ENCODE measurements around the gene MRPL21.

Gene MRPL21

DNA sequence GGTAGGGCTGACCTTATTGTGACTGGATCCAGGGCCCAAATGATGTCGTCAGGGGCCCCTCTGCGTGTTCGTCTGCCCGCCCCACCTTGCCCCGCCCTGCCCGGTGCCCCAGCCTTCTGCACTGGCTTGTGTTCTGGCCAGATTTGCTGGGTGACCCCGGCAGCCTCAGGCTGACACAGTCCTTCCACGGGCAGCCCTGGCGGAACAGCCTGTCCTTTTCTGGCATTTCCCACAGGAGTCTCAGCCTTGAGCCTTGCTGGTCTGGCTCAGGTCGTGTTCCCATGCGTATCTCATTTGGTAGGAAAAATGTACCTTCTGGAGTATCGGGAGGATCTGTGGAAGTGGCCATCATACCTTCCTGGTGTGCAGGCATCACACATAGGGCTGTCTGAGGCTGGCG lies 31.0 kb upstream of the MRPL21 start:
- DNase-seq, result no peak

DNA sequence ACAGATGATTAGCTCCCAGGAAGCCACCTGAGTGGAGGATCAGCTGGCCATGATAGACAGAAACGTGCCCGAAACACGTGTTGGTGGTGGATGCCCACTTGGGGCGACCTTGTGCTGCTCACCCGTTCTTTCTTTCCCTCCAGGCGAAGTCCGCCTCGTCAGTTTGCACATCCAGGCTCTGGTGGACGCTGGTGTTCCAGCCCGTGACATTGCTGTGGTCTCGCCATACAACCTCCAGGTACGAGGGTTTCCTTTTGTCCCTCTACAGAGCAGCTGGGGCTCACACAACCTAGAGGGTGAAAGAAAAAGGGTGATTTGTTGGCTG lies 30.7 kb upstream of the MRPL21 start:
- DNase-seq, result no peak

GRCh38 chr11:68933605-68934320 lies 30.1 kb upstream of the MRPL21 start:
- no peak for DNase-seq

- no peak for DNase-seq
Measured at GRCh38 chr11:68932933-68933577, 29.4 kb upstream of the MRPL21 start.

DNA sequence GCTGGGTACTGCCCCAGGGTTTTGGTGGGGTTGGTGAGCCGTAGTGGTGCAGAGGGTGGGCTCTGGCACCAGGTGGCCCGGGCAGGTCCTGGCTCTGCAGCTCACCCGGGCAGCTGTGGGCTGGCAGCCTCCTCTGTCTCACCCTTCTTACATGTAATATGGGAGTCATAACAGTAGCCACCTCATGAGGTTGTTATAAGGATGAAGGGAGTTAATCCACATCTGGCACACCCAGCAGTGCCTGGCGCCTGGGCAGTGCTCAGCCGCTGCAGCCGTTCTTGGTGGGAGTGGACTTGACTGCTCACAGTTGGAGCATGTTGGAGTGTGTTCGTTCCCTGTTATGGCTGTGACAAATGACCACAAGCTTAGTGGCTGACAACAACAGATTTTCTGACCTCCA lies 28.7 kb upstream of the MRPL21 start:
- no peak for DNase-seq

GRCh38 chr11:68931911-68932310 lies 28.3 kb upstream of the MRPL21 start:
- no peak for DNase-seq

- no peak for DNase-seq
Measured at GRCh38 chr11:68930991-68931855, 27.6 kb upstream of the MRPL21 start.

DNA sequence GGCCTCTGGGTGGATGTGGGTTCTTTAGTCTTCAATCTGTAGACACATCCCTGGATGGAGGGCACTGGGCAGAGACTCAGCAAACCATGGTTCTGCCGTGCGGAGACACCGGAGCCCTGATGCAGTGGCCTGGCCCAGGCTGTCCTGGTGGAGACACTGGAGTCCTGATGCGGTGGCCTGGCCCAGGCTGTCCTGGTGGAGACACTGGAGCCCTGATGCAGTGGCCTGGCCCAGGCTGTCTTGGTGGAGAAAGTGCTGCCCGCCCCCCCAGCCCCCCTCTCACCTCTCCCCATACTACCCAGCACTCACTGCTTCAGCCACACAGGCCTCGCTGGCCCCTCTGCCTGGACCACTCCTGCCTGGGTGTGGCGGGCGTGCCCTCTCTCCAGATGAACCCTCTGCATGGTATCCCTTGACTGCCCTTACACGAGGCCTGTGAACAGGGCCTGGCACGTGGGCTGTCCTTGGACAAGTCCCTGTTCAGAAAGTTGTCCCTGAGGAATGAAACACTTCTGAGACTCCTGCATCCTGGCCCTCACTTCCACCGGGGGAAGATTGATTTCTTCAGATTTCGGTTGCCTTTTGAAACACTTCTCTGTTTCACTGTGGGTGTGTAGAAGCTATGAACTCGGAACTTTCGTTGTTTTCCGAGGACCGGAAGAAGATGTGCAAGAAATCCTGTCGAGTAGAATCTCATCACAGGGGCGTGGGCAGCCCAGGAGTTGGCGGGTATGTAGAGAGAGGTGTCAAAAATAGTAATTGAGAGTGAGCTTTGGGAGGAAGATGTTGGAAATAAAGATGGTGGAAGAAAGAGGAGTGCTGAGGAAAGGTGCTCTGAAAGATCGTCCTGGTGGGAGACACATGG lies 26.3 kb upstream of the MRPL21 start:
- no peak for DNase-seq

- DNase-seq, result no peak
Measured at GRCh38 chr11:68929135-68929534, 25.5 kb upstream of the MRPL21 start.

DNA sequence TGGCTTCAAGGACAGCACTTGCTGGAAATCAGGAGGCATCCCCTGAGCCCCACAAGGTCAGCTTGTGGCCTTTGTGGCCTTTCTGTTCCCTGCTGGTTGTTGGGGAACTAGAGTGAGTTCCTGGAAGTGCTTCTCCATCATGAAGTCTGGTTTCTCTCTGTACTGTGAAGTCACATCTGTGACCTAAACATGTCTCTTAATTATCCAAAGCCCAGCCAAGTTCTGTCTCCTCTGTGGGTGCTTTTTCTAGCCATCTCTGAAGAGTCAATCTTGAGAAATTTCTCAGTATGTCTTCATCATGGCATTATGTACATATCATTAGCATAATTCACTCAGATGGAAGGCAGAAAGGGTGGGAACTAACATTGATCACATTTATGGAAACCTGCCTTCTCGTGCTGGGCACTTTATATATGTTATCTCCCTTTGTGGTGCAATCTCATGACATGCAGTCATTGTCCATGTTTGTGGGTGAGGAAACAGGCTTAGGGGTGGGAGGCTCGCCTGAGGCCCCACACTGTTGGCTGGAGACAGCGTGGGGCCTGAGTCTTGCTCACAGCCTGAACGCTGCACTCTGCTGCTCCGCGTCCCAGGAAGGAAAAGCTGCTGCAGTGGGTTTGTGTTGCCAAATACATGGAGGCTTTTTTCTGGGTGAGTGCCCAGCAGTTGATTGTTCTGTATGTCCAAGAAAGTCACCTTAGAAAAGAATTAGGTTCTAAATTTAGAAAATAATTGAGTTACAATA lies 24.7 kb upstream of the MRPL21 start:
- no peak for DNase-seq

GRCh38 chr11:68927280-68928135 lies 23.9 kb upstream of the MRPL21 start:
- no peak for DNase-seq

- DNase-seq, result no peak
Measured at GRCh38 chr11:68925611-68926010, 22.0 kb upstream of the MRPL21 start.

GRCh38 chr11:68924073-68924925 lies 20.7 kb upstream of the MRPL21 start:
- DNase-seq, result no peak

DNA sequence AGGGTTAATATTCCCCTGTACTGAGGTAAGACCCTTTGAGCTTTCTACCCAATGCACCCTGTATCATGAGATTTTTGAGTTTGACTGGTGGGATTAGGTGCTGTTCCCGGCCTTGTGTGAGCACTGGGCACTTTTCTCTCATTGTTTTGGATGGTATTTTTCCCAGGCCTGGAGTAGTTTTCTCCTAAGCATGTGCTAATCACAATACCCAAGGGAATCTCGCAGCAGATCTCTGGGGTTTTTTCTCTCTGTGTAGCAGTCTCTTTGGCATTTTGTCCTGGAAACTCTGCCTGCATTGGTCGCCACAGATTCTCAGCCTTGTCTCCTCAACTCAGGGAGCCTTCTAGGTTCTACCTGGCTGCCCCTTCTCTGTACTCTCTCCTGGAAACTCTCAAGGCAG lies 20.0 kb upstream of the MRPL21 start:
- no peak for DNase-seq

GRCh38 chr11:68916439-68916838 lies 12.8 kb upstream of the MRPL21 start:
- DNase-seq, result no peak

DNA sequence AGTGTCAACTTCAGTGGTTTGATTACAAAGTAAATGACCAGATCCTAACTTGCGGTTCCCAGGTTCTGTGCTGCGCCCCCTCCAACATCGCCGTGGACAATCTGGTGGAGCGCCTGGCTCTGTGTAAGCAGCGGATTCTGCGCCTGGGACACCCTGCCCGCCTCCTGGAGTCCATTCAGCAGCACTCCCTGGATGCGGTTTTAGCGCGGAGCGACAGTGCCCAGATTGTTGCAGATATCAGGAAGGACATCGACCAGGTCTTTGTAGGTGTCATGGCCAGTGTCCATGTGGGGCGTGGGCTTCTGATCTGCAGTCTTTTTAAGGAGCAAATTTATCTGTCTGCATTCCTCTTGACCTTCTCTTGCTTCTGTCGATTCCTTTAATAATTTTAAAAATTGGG lies 11.1 kb upstream of the MRPL21 start:
- DNase-seq, result no peak

DNA sequence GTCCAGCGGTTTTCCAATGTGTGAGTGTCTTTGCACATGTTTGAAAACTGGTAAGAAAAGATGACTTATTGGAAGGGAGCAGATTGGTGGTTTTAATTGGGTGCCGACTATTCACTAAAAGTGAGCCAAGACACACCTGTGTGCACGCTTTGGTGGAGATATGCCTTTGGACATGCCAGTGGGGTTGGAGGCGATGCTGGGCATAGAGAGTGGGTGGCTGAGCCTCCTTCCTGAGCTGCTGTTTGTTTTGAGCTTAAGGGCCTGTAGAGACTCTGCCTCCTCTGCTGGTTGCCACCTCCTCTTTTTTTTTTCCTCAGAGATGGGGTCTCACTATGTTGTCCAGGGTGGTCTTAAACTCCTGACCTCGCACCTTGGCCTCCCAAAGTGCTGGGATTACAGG lies 9.6 kb upstream of the MRPL21 start:
- no peak for DNase-seq

DNA sequence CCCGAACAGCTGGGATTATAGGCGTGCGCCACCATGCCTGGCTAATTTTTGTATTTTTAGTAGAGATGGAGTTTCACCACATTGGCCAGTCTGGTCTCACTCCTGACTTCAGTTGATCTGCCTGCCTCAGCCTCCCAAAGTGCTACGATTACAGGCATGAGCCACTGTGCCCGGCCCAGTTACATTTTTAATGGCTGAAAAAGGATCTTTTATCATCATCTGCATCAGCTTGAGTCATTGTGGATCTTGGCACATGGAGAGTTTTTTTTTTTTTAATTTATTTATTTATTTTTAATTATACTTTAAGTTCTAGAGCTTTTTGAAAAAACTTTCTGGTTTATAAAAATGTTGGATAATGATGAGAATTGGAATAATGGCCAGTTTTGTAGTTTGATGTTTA lies 8.6 kb upstream of the MRPL21 start:
- no peak for DNase-seq

- no peak for DNase-seq
Measured at GRCh38 chr11:68911731-68912130, 8.1 kb upstream of the MRPL21 start.

DNA sequence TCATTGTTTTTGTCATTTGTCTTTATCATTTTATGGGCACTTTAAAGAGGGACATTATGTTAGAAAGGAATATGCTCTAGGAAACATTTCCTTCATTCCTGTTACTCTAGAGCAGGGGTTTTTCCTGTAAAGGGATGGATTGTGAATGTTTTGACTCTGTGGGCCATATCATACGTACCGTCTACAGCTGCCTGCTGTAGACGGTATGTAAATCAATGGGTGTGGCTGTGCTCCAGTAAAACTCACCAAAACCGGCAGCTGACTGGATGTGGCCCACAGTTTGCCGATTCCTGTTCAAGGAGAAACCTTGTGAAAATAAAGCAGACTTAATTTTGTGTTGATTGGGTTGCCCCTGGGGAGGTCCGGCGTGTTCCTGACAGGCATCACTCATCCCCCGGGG lies 7.3 kb upstream of the MRPL21 start:
- DNase-seq, result no peak

Measured in fibroblast of skin of back (primary cell).